CD14-positive monocyte (primary cell): Measurements from ENCODE around the gene FGF14. TPM values are rescaled to one million over a fixed set of nuclear protein-coding genes. Genes with fewer than 3 reads are reported as not detected.

Experiments used
- DNase-seq, 3 donors: peaks; one replicate each; pipeline ENCODE4 v3.0.0-alpha.2; 2011 to 2022
- H2AFZ ChIP-seq: 2 replicates; pipeline ENCODE4 v1.6.0; 2012; ENCODE audit warnings: mild to moderate bottlenecking, low read depth, low read length, inconsistent platforms; ENCODE audit not compliant: insufficient read depth, poor library complexity, severe bottlenecking
- H3K27ac ChIP-seq, 2 donors: 1 replicate in 1 of 2; 2 replicates in 1 of 2; pipeline ENCODE4 v1.5.1; 2012 to 2013; ENCODE audit warnings: low read length in 2 of 2, control low read depth in 1 of 2, inconsistent platforms in 1 of 2, low read depth in 1 of 2, mild to moderate bottlenecking in 1 of 2
- H3K27me3 ChIP-seq, 2 donors: one replicate each; pipeline versions ENCODE4 v1.6.0 to v1.6.1; 2011 to 2013; ENCODE audit warnings: low read length in 2 of 2; ENCODE audit not compliant: control insufficient read depth in 2 of 2, insufficient read depth in 2 of 2
- H3K36me3 ChIP-seq, 2 donors: replicated peaks in 1 of 2; 1 replicate in 1 of 2; 2 replicates in 1 of 2; pipeline versions ENCODE4 v1.5.1 to v1.6.1; 2012 to 2013; ENCODE audit warnings: low read length in 2 of 2, control low read depth in 1 of 2, inconsistent platforms in 1 of 2, mild to moderate bottlenecking in 1 of 2; ENCODE audit not compliant: insufficient read depth in 2 of 2, control insufficient read depth in 1 of 2
- H3K4me1 ChIP-seq, 2 donors: 1 replicate in 1 of 2; 2 replicates in 1 of 2; pipeline versions ENCODE4 v1.5.1 to v1.6.1; 2012 to 2013; ENCODE audit warnings: low read length in 2 of 2, control low read depth in 1 of 2, inconsistent platforms in 1 of 2, mild to moderate bottlenecking in 1 of 2, moderate library complexity in 1 of 2; ENCODE audit not compliant: insufficient read depth in 2 of 2, control insufficient read depth in 1 of 2
- H3K4me2 ChIP-seq: replicated peaks from 2 replicates; pipeline ENCODE3; 2012; ENCODE audit warnings: low read length, moderate library complexity, mild to moderate bottlenecking; ENCODE audit not compliant: poor library complexity, severe bottlenecking; ENCODE audit errors: extremely low read depth
- H3K4me3 ChIP-seq, 3 experiments: fragments of 200-600 bp in 1 of 3; sonication (generic) in 1 of 3; replicated peaks in 1 of 3; 1 replicate in 2 of 3; 2 replicates in 1 of 3; pipeline ENCODE4 v1.5.1; 2011 to 2013; ENCODE audit warnings: low read length in 3 of 3, mild to moderate bottlenecking in 3 of 3, control low read depth in 2 of 3, low read depth in 2 of 3, inconsistent platforms in 1 of 3, moderate library complexity in 1 of 3
- H3K79me2 ChIP-seq: 2 replicates; pipeline ENCODE4 v1.6.0; 2012; ENCODE audit warnings: mild to moderate bottlenecking, control low read depth, inconsistent platforms, low read length, moderate library complexity; ENCODE audit not compliant: insufficient read depth
- H3K9ac ChIP-seq: 2 replicates; pipeline ENCODE4 v1.6.0; 2017; ENCODE audit warnings: low read length, mild to moderate bottlenecking; ENCODE audit not compliant: insufficient read depth, poor library complexity, severe bottlenecking
- H3K9me3 ChIP-seq, 2 donors: replicated peaks in 1 of 2; 1 replicate in 1 of 2; 2 replicates in 1 of 2; pipeline versions ENCODE4 v1.5.1 to v1.6.1; 2012 to 2013; ENCODE audit warnings: low read length in 2 of 2, control low read depth in 1 of 2; ENCODE audit not compliant: control insufficient read depth in 1 of 2, insufficient read depth in 1 of 2
- H4K20me1 ChIP-seq: 2 replicates; pipeline ENCODE4 v1.6.0; 2012; ENCODE audit warnings: mild to moderate bottlenecking, low read length, control low read depth, moderate library complexity; ENCODE audit not compliant: insufficient read depth
- H3K27ac Mint-ChIP-seq, 7 donors: one replicate each; pipeline ENCODE4 v1.8.0; 2020; ENCODE audit warnings: mild to moderate bottlenecking in 7 of 7, mixed read lengths in 7 of 7, moderate library complexity in 6 of 7, inconsistent platforms in 2 of 7
- H3K27me3 Mint-ChIP-seq, 3 donors: one replicate each; pipeline ENCODE4 v1.8.0; 2021 to 2022; ENCODE audit warnings: low read depth in 3 of 3, mild to moderate bottlenecking in 3 of 3, mixed read lengths in 3 of 3, moderate library complexity in 3 of 3, inconsistent platforms in 1 of 3
- H3K36me3 Mint-ChIP-seq, 2 donors: one replicate each; pipeline ENCODE4 v1.8.0; 2020; ENCODE audit warnings: mixed read lengths in 2 of 2, inconsistent platforms in 1 of 2, mild to moderate bottlenecking in 1 of 2
- H3K4me1 Mint-ChIP-seq: one replicate; pipeline ENCODE4 v1.8.0; 2020; ENCODE audit warnings: mild to moderate bottlenecking, mixed read lengths
- H3K4me3 Mint-ChIP-seq, 2 donors: one replicate each; pipeline ENCODE4 v1.8.0; 2020; ENCODE audit warnings: mild to moderate bottlenecking in 2 of 2, mixed read lengths in 2 of 2, moderate library complexity in 1 of 2
- H3K9me3 Mint-ChIP-seq, 7 donors: one replicate each; pipeline ENCODE4 v1.8.0; 2020 to 2022; ENCODE audit warnings: mixed read lengths in 7 of 7, mild to moderate bottlenecking in 6 of 7, moderate library complexity in 6 of 7, inconsistent platforms in 2 of 7
- whole genome bisulfite sequencing: methylation state at CpG from one replicate; pipeline ENCODE4 v1.1.5; 2013; ENCODE audit warnings: missing lambda C conversion rate; ENCODE audit not compliant: insufficient coverage; 5-methylcytosine and 5-hydroxymethylcytosine counted together
- intact Hi-C, 2 donors: fragments of 100-400 bp; cut with micrococcal nuclease; formaldehyde crosslinking; loops; one replicate each; pipeline versions ENCODE4 v1.15.0 to v1.15.1; 2023
- polyA plus RNA-seq, 3 donors: library from polyadenylated mRNA; depleted of rRNA in 1 of 3; unstranded in 2 of 3; stranded (reverse) in 1 of 3; fragments of 300-500 nt in 2 of 3; fragments of >200 nt in 1 of 3; fragmentation: Illumina TruSeq in 2 of 3; gene quantifications; 1 replicate in 2 of 3; 2 replicates in 1 of 3; pipeline ENCODE4 v1.2.3, GENCODE V29; 2012 to 2021
- TF ChIP-seq, protein P1 (sequence below): fragments of 200-600 bp; IDR thresholded peaks from one replicate; pipeline ENCODE4 v1.8.0; 2022; ENCODE audit warnings: antibody characterized with exemption, mild to moderate bottlenecking

The FGF14 gene
- polyA plus RNA-seq, 3 donors = not detected

DNA sequence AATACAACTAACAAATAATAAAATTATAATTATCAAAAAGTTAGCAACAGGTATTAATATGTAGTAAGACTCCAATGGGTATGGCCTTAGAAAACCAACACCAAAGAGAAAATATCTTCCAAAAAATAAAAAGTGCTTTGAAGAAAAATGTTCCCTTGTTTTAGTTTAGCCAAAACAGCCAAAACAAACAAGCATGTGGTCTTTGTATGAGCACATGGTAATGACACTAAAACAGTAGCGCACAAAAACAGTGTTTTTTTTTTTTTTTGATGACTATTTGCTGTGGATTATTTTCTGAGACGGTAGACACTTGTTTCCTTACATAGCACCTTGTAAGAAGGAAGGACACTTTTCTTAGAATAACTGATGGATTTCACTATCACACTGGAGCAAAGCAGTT, 490.1 kb downstream of the FGF14 start:
- H4K20me1 ChIP-seq = no peaks in the 10 kb centered on the region
- H3K27ac ChIP-seq = no peak overlapping the region
- H3K4me3 Mint-ChIP-seq = no peak overlapping the region
- H3K4me3 ChIP-seq = no peak overlapping the region
- H3K9me3 Mint-ChIP-seq = peaks cover 0 to 5% (median 1%) of the 10 kb centered on the region in 7 donors
- peaks cover 13 to 22% (median 21%) of the 10 kb centered on the region in 3 donors for H3K27me3 Mint-ChIP-seq
- DNase-seq = no peak
- H3K36me3 Mint-ChIP-seq = no peaks in the 10 kb centered on the region
- H3K9me3 ChIP-seq = no peaks in the 10 kb centered on the region
- intact Hi-C loops = no loop called here
- no peak overlapping the region for H3K4me2 ChIP-seq
- TF ChIP-seq, protein P1, sequence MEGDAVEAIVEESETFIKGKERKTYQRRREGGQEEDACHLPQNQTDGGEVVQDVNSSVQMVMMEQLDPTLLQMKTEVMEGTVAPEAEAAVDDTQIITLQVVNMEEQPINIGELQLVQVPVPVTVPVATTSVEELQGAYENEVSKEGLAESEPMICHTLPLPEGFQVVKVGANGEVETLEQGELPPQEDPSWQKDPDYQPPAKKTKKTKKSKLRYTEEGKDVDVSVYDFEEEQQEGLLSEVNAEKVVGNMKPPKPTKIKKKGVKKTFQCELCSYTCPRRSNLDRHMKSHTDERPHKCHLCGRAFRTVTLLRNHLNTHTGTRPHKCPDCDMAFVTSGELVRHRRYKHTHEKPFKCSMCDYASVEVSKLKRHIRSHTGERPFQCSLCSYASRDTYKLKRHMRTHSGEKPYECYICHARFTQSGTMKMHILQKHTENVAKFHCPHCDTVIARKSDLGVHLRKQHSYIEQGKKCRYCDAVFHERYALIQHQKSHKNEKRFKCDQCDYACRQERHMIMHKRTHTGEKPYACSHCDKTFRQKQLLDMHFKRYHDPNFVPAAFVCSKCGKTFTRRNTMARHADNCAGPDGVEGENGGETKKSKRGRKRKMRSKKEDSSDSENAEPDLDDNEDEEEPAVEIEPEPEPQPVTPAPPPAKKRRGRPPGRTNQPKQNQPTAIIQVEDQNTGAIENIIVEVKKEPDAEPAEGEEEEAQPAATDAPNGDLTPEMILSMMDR = no peak
- H2AFZ ChIP-seq = no peak overlapping the region
- no peaks in the 10 kb centered on the region for H3K4me1 Mint-ChIP-seq
- no peak overlapping the region for H3K9ac ChIP-seq
- H3K79me2 ChIP-seq = no peaks in the 10 kb centered on the region
- no CpG with 5 or more reads among the region's 2 CpGs for WGBS
- H3K36me3 ChIP-seq = no peaks in the 10 kb centered on the region
- H3K27me3 ChIP-seq = peaks cover 13 to 22% of the 10 kb centered on the region in 2 donors
- H3K4me1 ChIP-seq = no peaks in the 10 kb centered on the region
- no peak overlapping the region for H3K27ac Mint-ChIP-seq

- Histone ChIP-seq H3K36me3 (no peaks in the 10 kb centered on the region), H3K4me3 (no peak overlapping the region), H2AFZ (no peak overlapping the region), H3K27me3 (no peaks in the 10 kb centered on the region), H3K79me2 (no peaks in the 10 kb centered on the region), H4K20me1 (no peaks in the 10 kb centered on the region), H3K4me1 (no peaks in the 10 kb centered on the region), H3K4me2 (no peak overlapping the region), H3K9me3 (no peaks in the 10 kb centered on the region), H3K9ac (no peak overlapping the region), H3K27ac (no peak overlapping the region)
- H3K4me1 Mint-ChIP-seq = no peaks in the 10 kb centered on the region
- no peaks in the 10 kb centered on the region for H3K36me3 Mint-ChIP-seq
- DNase-seq = no peak
- H3K27ac Mint-ChIP-seq = no peak overlapping the region
- no peak overlapping the region for H3K4me3 Mint-ChIP-seq
- TF ChIP-seq, protein P1 = no peak
- intact Hi-C loops = no loop called here
- peaks cover 0 to 2% (median 0%) of the 10 kb centered on the region in 3 donors for H3K27me3 Mint-ChIP-seq
- WGBS = 60% methylated on average over 1 of the region's 3 CpGs
- H3K9me3 Mint-ChIP-seq = peaks cover 0 to 2% (median 0%) of the 10 kb centered on the region in 7 donors
These were observed 498.0 kb downstream of the FGF14 start for GRCh38 chr13:101903890-101904289.
